Neural progenitor cell (in vitro differentiated cells): ENCODE measurements around the gene COX19. TPM values are rescaled to one million over a fixed set of nuclear protein-coding genes. Genes with fewer than 3 reads are reported as not detected.

Experiments
- DNase-seq: peaks from one replicate; pipeline ENCODE4 v3.0.0-alpha.2; 2016; ENCODE audit warnings: low spot score
- H2AFZ ChIP-seq: fragments of 200-600 bp; sonication (generic); replicated peaks from 2 replicates; pipeline ENCODE4 v1.6.1; 2016; ENCODE audit warnings: antibody characterized with exemption
- H3F3A ChIP-seq: fragments of 200-600 bp; sonication (generic); 2 replicates; pipeline ENCODE4 v1.6.1; 2016; ENCODE audit warnings: antibody characterized with exemption, low read depth
- H3K27ac ChIP-seq: fragments of 200-600 bp; sonication (generic); 2 replicates; pipeline ENCODE4 v1.5.1; 2016; ENCODE audit warnings: mild to moderate bottlenecking
- H3K27me3 ChIP-seq: fragments of 200-600 bp; sonication (generic); 2 replicates; pipeline ENCODE4 v1.6.1; 2016; ENCODE audit warnings: mild to moderate bottlenecking, moderate library complexity
- H3K36me3 ChIP-seq: fragments of 200-600 bp; sonication (generic); 2 replicates; pipeline ENCODE4 v1.5.1; 2016
- H3K4me1 ChIP-seq: fragments of 200-600 bp; sonication (generic); 2 replicates; pipeline ENCODE4 v1.6.1; 2016; ENCODE audit warnings: mixed run types
- H3K4me2 ChIP-seq: fragments of 200-600 bp; sonication (generic); 2 replicates; pipeline ENCODE4 v1.6.1; 2016
- H3K4me3 ChIP-seq: fragments of 200-600 bp; sonication (generic); 2 replicates; pipeline ENCODE4 v1.5.1; 2016
- H3K79me2 ChIP-seq: fragments of 200-600 bp; sonication (generic); 2 replicates; pipeline ENCODE4 v1.6.1; 2016; ENCODE audit warnings: low read depth
- H3K9ac ChIP-seq: fragments of 200-600 bp; sonication (generic); 2 replicates; pipeline ENCODE4 v1.6.1; 2016
- H3K9me3 ChIP-seq: fragments of 200-600 bp; sonication (generic); 2 replicates; pipeline ENCODE4 v1.5.1; 2016; ENCODE audit warnings: low read depth
- H4K20me1 ChIP-seq: fragments of 200-600 bp; sonication (generic); 2 replicates; pipeline ENCODE4 v1.6.1; 2016; ENCODE audit warnings: low read depth
- H3K27ac Mint-ChIP-seq: 3 replicates; pipeline ENCODE4 v1.8.0; 2021; ENCODE audit warnings: mixed read lengths
- H3K27me3 Mint-ChIP-seq: 2 replicates; pipeline ENCODE4 v1.8.0; 2022; ENCODE audit warnings: low read depth, mild to moderate bottlenecking, inconsistent platforms, moderate library complexity, mixed read lengths; ENCODE audit not compliant: insufficient read depth
- H3K36me3 Mint-ChIP-seq: 3 replicates; pipeline ENCODE4 v1.8.0; 2021; ENCODE audit warnings: mixed read lengths
- H3K4me1 Mint-ChIP-seq: 3 replicates; pipeline ENCODE4 v1.8.0; 2021; ENCODE audit warnings: mixed read lengths
- H3K4me3 Mint-ChIP-seq: 3 replicates; pipeline ENCODE4 v1.8.0; 2021; ENCODE audit warnings: mild to moderate bottlenecking, moderate library complexity, mixed read lengths
- H3K9me3 Mint-ChIP-seq: 3 replicates; pipeline ENCODE4 v1.8.0; 2020; ENCODE audit warnings: mixed read lengths
- CTCF ChIP-seq: fragments of 200-600 bp; sonication (generic); IDR thresholded peaks from 2 replicates; pipeline ENCODE4 v1.5.1; 2017; ENCODE audit warnings: antibody characterized with exemption, mild to moderate bottlenecking
- EZH2 ChIP-seq: fragments of 200-600 bp; sonication (generic); IDR thresholded peaks from 2 replicates; pipeline ENCODE4 v1.6.1; 2017; ENCODE audit warnings: antibody characterized with exemption, mild to moderate bottlenecking, moderate library complexity
- EZH2phosphoT487 ChIP-seq: fragments of 200-600 bp; sonication (generic); IDR thresholded peaks from 2 replicates; pipeline ENCODE4 v1.6.1; 2017; ENCODE audit warnings: antibody characterized with exemption
- total RNA-seq: library from RNA; depleted of rRNA; stranded (reverse); fragments of >200 nt; gene quantifications from 2 replicates; pipeline ENCODE4 v1.2.3, GENCODE V29; 2015; ENCODE audit warnings: low replicate concordance

The COX19 gene
- total RNA-seq, 1 donor from 2014 or later: 15.1 TPM

- Histone ChIP-seq H2AFZ (no peak overlapping the region), H4K20me1 (peaks cover 47% of the 10 kb centered on the region), H3K9ac (no peak overlapping the region), H3K4me3 (no peak overlapping the region), H3K9me3 (no peaks in the 10 kb centered on the region), H3K79me2 (peaks cover 2% of the 10 kb centered on the region), H3K4me1 (peaks cover 5% of the 10 kb centered on the region), H3F3A (no peaks in the 10 kb centered on the region), H3K27ac (no peak overlapping the region), H3K4me2 (no peak overlapping the region), H3K27me3 (no peaks in the 10 kb centered on the region), H3K36me3 (no peaks in the 10 kb centered on the region)
- Mint-ChIP-seq H3K27me3 (peaks cover 2% of the 10 kb centered on the region), H3K4me3 (no peak overlapping the region), H3K4me1 (peaks cover 10% of the 10 kb centered on the region), H3K9me3 (no peaks in the 10 kb centered on the region), H3K36me3 (peaks cover 6% of the 10 kb centered on the region), H3K27ac (no peak overlapping the region)
- DNase-seq: no peak
- TF ChIP-seq EZH2phosphoT487: no peak
- TF ChIP-seq CTCF: no peak
- TF ChIP-seq EZH2: no peak
These were observed 40.1 kb upstream of the COX19 start for GRCh38 chr7:1015196-1016121.

- Histone ChIP-seq H3F3A (no peaks in the 10 kb centered on the region), H3K4me3 (no peak overlapping the region), H3K4me2 (no peak overlapping the region), H4K20me1 (peaks cover 47% of the 10 kb centered on the region), H3K27ac (no peak overlapping the region), H3K79me2 (no peaks in the 10 kb centered on the region), H3K9ac (no peak overlapping the region), H3K27me3 (no peaks in the 10 kb centered on the region), H3K36me3 (no peaks in the 10 kb centered on the region), H3K9me3 (no peaks in the 10 kb centered on the region), H2AFZ (no peak overlapping the region), H3K4me1 (peaks cover 5% of the 10 kb centered on the region)
- Mint-ChIP-seq H3K27me3 (peaks cover 2% of the 10 kb centered on the region), H3K4me3 (no peak overlapping the region), H3K36me3 (peaks cover 6% of the 10 kb centered on the region), H3K27ac (no peak overlapping the region), H3K4me1 (peaks cover 10% of the 10 kb centered on the region), H3K9me3 (no peaks in the 10 kb centered on the region)
- no peak for TF ChIP-seq EZH2
- no peak for TF ChIP-seq EZH2phosphoT487
- TF ChIP-seq CTCF: no peak
- no peak for DNase-seq
These were observed 39.3 kb upstream of the COX19 start for GRCh38 chr7:1014681-1015080.

DNA sequence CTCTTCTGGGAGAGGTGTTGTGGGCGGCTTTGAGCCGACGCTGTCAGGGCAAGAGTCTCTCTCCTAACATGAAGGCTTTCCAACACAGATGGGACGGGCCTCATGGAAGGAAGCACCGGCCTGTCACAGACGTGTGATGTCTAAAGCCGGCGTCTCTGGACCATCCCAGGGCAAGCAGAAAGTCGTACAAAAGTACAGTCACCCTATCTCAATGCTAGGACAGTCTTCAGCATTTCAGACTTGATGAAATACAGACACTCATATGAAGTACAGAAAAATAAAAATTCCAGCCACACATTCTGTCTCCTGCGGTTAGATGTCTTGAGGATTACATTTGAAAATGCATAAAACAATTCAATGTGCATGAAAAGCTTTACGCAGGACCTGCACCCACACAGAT, 38.2 kb upstream of the COX19 start:
- Histone ChIP-seq H3K27ac (no peak overlapping the region), H3K27me3 (no peaks in the 10 kb centered on the region), H3K4me3 (no peak overlapping the region), H3K79me2 (no peaks in the 10 kb centered on the region), H3K36me3 (no peaks in the 10 kb centered on the region), H4K20me1 (peaks cover 43% of the 10 kb centered on the region), H3F3A (no peaks in the 10 kb centered on the region), H3K9ac (peak overlapping the region; percentile 47), H2AFZ (no peak overlapping the region), H3K4me2 (no peak overlapping the region), H3K4me1 (peaks cover 5% of the 10 kb centered on the region), H3K9me3 (no peaks in the 10 kb centered on the region)
- peaks cover 3% of the 10 kb centered on the region for H3K27me3 Mint-ChIP-seq
- peak overlapping the region; percentile 72 for H3K27ac Mint-ChIP-seq
- H3K9me3 Mint-ChIP-seq: no peaks in the 10 kb centered on the region
- no peak overlapping the region for H3K4me3 Mint-ChIP-seq
- DNase-seq: no peak
- TF ChIP-seq EZH2 (no peak), CTCF (no peak), EZH2phosphoT487 (no peak)
- peaks cover 10% of the 10 kb centered on the region for H3K4me1 Mint-ChIP-seq
- peaks cover 9% of the 10 kb centered on the region for H3K36me3 Mint-ChIP-seq
